Testis (tissue), 3 donors: ENCODE data around the gene FOXL1. TPM values are rescaled to one million over a fixed set of nuclear protein-coding genes. Genes with fewer than 3 reads are reported as not detected.
"Not testable (repeated sequence)": the region's sequence is repeated elsewhere in the genome, so short reads cannot be mapped to it uniquely, and the experiment has no call there.

ENCODE experiments used
- DNase-seq: peaks from one replicate; pipeline ENCODE4 v3.0.0-alpha.2; 2019
- H3K27ac ChIP-seq, 2 donors: fragments of 200-600 bp; sonication (generic); one replicate each; pipeline ENCODE4 v1.5.1; 2019
- H3K27me3 ChIP-seq: fragments of 200-600 bp; sonication (generic); one replicate; pipeline ENCODE4 v1.5.1; 2019
- H3K36me3 ChIP-seq: fragments of 200-600 bp; sonication (generic); one replicate; pipeline ENCODE4 v1.5.1; 2017; ENCODE audit warnings: low read depth; ENCODE audit errors: missing control alignments
- H3K4me1 ChIP-seq: fragments of 200-600 bp; sonication (generic); one replicate; pipeline ENCODE4 v1.5.1; 2019
- H3K4me3 ChIP-seq, 2 donors: fragments of 200-600 bp; sonication (generic); one replicate each; pipeline ENCODE4 v1.5.1; 2017 to 2019
- H3K9me3 ChIP-seq: fragments of 200-600 bp; sonication (generic); one replicate; pipeline ENCODE4 v1.5.1; 2017
- CTCF ChIP-seq, 3 experiments: fragments of 450-650 bp in 2 of 3; fragments of 200-600 bp in 1 of 3; sonication (generic) in 1 of 3; IDR thresholded peaks; one replicate each; pipeline ENCODE4 v1.5.1; 2016 to 2019; ENCODE audit warnings: antibody characterized with exemption in 3 of 3, mild to moderate bottlenecking in 2 of 3, moderate library complexity in 1 of 3
- POLR2A ChIP-seq: fragments of 450-650 bp; IDR thresholded peaks from one replicate; pipeline ENCODE4 v1.6.1; 2017; ENCODE audit warnings: antibody characterized with exemption, mild to moderate bottlenecking, moderate library complexity
- WGBS, 2 donors: methylation state at CpG; one replicate each; pipeline ENCODE4 v1.1.5; 2018; 5-methylcytosine and 5-hydroxymethylcytosine counted together
- intact Hi-C: fragments of 100-400 bp; cut with DNase I; formaldehyde crosslinking; loops from one replicate; pipeline ENCODE4 v1.15.1; 2023; ENCODE audit warnings: low total_unique reads
- polyA plus RNA-seq: library from polyadenylated mRNA; stranded (reverse); fragments of 350-450 nt; fragmentation: Illumina TruSeq; extraction: RNeasy Lipid Tissue Mini Kit (QIAGEN cat#74804); gene quantifications from one replicate; pipeline ENCODE4 v1.2.3, GENCODE V29; 2014; ENCODE audit warnings: low read depth, low replicate concordance; ENCODE audit not compliant: insufficient read depth
- total RNA-seq, 2 donors: library from RNA; depleted of rRNA; stranded (reverse); fragments of >200 nt; gene quantifications; one replicate each; pipeline ENCODE4 v1.2.3, GENCODE V29; 2016

The FOXL1 gene
- total and polyA plus RNA-seq, 3 donors from 2014 or later = 1.4 to 5.9 (median 4.6) TPM

- TF ChIP-seq CTCF (IDR thresholded peaks at IDR 0.05) (no peak), POLR2A (no peak)
- intact Hi-C loops = no loop called here
- Histone ChIP-seq H3K27me3 (no peaks in the 10 kb centered on the region), H3K4me3 (no peak overlapping the region), H3K9me3 (no peaks in the 10 kb centered on the region), H3K27ac (no peak overlapping the region), H3K4me1 (peaks cover 3% of the 10 kb centered on the region), H3K36me3 (no peaks in the 10 kb centered on the region)
- 94 to 95% methylated on average over 3 of the region's 3 CpGs for WGBS, 2 donors
- DNase-seq = no peak
Observed at GRCh38 chr16:86587487-86587886, 9.1 kb downstream of the FOXL1 start.

- intact Hi-C loops, H3K27me3 ChIP-seq, DNase-seq, H3K4me1 ChIP-seq, H3K36me3 ChIP-seq, H3K4me3 ChIP-seq, H3K9me3 ChIP-seq, H3K27ac ChIP-seq: not testable (repeated sequence)
- WGBS, 2 donors = 92 to 94% methylated on average over 3 of the region's 3 CpGs
Observed at GRCh38 chr16:86587955-86588354, 9.6 kb downstream of the FOXL1 start.

GRCh38 chr16:86590501-86591144, 12.3 kb downstream of the FOXL1 start:
- TF ChIP-seq CTCF (IDR thresholded peaks at IDR 0.05) = no peak
- TF ChIP-seq POLR2A = no peak
- no peaks in the 10 kb centered on the region for H3K9me3 ChIP-seq
- H3K27ac ChIP-seq = no peak overlapping the region
- no peak overlapping the region for H3K4me3 ChIP-seq
- no peak for DNase-seq
- no peaks in the 10 kb centered on the region for H3K4me1 ChIP-seq
- no peaks in the 10 kb centered on the region for H3K36me3 ChIP-seq
- 94 to 97% methylated on average over 4 of the region's 4 CpGs for WGBS, 2 donors
- intact Hi-C loops = no loop called here
- no peaks in the 10 kb centered on the region for H3K27me3 ChIP-seq

GRCh38 chr16:86591270-86591669, 12.9 kb downstream of the FOXL1 start:
- Histone ChIP-seq H3K9me3 (no peaks in the 10 kb centered on the region), H3K27me3 (no peaks in the 10 kb centered on the region), H3K36me3 (no peaks in the 10 kb centered on the region), H3K4me1 (no peaks in the 10 kb centered on the region), H3K4me3 (no peak overlapping the region), H3K27ac (no peak overlapping the region)
- intact Hi-C loops = no loop called here
- 94 to 95% methylated on average over 4 of the region's 4 CpGs for WGBS, 2 donors
- DNase-seq = no peak
- no peak for TF ChIP-seq CTCF (IDR thresholded peaks at IDR 0.05)
- no peak for TF ChIP-seq POLR2A

GRCh38 chr16:86593913-86594620, 15.7 kb downstream of the FOXL1 start:
- intact Hi-C loops = no loop called here
- Histone ChIP-seq H3K4me1 (no peaks in the 10 kb centered on the region), H3K27ac (no peak overlapping the region), H3K27me3 (no peaks in the 10 kb centered on the region), H3K9me3 (no peaks in the 10 kb centered on the region), H3K4me3 (no peak overlapping the region), H3K36me3 (no peaks in the 10 kb centered on the region)
- TF ChIP-seq CTCF (IDR thresholded peaks at IDR 0.05) = no peak
- no peak for TF ChIP-seq POLR2A
- 74 to 81% methylated on average over 12 to 13 of the region's 13 CpGs for WGBS, 2 donors
- no peak for DNase-seq
